GM18505 (cell line): ENCODE results near the gene KBTBD7.

Experiments used
- ATAC-seq: cut with Tn5 transposase; IDR thresholded peaks from one replicate; pipeline ENCODE4 v1.9.1; 2021; ENCODE audit not compliant: unreplicated experiment
- POLR2A ChIP-seq: IDR thresholded peaks from 4 replicates; pipeline ENCODE4 v1.6.1; 2011; ENCODE audit warnings: borderline replicate concordance; ENCODE audit not compliant: insufficient read depth, insufficient read length; ENCODE audit errors: extremely low read depth

KBTBD7 gene

GRCh38 chr13:41162151-41162550 is 32.2 kb downstream of the KBTBD7 start:
- no peak for ATAC-seq
- no peak for TF ChIP-seq POLR2A

DNA sequence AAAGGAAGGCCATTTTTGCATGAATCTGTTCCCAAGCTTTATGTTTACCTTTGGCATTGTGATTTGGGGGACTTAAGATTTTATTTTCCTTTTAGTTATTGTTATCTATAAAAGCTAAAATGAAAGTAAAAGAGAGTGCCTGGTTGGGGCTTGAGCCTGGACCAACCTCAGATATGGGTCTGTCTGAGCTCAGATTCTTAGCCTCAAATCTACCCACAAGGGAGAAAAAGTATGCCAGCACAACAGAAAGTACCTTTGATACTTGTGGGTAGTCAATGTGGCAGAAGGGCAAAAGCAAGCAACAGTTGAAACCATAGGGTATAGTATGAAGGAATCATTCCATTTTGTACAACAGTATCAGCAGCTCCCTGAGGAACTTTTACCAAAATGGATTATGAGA is 35.2 kb downstream of the KBTBD7 start:
- no peak for TF ChIP-seq POLR2A
- ATAC-seq: no peak

GRCh38 chr13:41157048-41157717 is 37.2 kb downstream of the KBTBD7 start:
- no peak for ATAC-seq
- no peak for TF ChIP-seq POLR2A

GRCh38 chr13:41156620-41157019 is 37.7 kb downstream of the KBTBD7 start:
- ATAC-seq: no peak
- TF ChIP-seq POLR2A: no peak

DNA sequence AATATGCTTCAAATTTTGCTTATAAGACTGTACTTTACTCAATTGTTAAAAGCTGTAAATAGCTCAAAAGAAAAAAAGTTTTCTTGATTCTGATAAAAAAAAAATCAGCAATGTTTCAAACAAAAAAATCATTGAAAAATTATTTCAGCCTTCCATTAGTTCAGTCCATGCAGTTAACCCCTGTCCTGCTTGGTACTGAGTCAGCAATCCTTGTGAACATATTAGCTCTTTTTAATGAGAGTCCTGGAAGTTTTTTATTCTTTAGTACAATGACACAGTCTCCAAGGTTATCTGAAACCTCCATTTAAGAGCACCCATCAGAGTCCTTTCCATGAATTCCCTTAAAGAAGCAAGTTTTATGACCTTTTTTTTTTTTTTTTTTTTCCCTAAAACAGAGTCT is 40.3 kb downstream of the KBTBD7 start:
- ATAC-seq: no peak
- no peak for TF ChIP-seq POLR2A

GRCh38 chr13:41152005-41152404 is 42.4 kb downstream of the KBTBD7 start:
- no peak for TF ChIP-seq POLR2A
- ATAC-seq: no peak

DNA sequence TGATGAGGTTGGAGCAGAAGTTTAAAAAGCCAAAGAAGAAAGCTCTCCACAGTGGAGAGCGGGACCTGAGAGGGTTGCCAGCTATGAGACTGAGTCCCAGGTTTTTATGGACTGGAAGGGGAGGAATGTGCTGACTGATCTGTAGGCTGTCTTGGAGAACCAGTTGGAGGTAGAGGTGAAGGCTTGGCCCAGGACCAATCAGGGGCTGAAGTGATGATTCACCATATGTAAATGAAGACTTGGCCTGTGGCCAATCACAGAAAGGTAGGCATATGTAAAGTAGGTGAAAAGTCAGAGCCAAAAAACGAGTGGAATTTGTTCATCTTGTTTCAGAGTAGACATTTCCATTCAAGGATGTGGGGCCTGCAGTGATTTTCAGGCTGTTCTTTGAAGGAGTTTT is 44.3 kb downstream of the KBTBD7 start:
- no peak for ATAC-seq
- no peak for TF ChIP-seq POLR2A

DNA sequence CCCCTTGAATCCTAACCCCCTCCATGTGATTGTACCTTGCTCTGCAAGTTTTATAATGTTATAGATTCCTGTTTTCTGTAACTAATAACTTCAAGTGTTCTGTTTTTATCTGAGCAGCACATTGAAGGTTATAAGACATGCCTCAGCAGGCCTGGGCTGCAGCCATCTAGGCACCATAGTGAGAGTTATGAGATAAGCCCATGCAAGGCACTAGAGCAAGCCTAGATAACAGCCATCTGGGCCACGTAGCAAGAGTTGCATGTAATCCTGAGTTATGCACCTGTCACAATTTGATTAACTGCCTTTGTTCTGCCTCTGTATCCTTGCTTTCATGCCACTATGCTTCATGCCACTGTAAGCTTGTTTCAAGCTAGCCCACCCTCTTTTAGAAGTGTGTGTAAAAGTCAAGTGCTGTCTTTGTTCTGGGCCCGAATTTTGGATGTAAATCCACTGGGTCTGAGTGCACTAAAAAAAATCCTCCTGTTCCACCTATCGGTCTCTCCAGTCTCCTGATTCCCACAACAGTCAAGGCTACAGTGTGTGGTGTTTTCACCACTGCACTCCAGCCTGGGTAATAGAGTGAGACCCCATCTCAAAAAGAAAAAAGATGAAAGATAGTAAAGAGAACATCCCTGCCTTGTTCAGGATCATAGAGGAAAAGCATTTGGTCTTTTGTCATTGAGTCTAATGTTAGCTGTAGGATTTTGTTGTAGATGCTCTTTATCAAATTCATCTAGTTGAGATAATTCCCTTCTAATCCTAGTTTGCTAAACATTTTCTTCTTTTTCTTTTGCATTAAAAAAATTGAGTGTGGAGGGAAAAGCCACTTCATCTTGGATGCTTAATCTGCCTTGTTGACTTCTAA is 45.7 kb downstream of the KBTBD7 start:
- no peak for TF ChIP-seq POLR2A
- no peak for ATAC-seq

GRCh38 chr13:41145136-41145908 is 49.0 kb downstream of the KBTBD7 start:
- ATAC-seq: no peak

DNA sequence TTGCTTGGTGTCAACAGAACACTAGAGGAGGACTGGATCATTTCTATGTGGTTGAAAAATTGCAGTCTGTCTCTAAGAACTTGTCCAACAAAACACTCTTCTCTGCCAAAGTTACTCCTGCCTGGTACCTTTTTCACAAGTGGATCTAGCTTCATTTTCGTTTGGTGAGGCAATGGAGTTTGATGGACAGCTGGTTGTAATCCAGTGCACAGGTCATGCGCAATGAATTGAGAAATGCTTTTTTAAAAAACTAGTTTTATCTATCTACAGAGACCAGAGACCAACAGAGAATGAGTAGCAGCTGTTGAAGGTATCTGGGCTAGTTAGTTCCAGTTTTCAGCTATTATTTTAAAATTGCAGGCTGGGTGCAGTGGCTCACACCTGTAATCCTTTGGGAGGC is 49.8 kb downstream of the KBTBD7 start:
- no peak for ATAC-seq
- no peak for TF ChIP-seq POLR2A

More at GRCh38 chr13:41145136-41145908, 49.0 kb downstream of the KBTBD7 start:
- TF ChIP-seq POLR2A: no peak
